NCI-H1694 (cell line): ENCODE data around the gene PTPRO.

ENCODE experiments used
- DNase-seq: peaks from one replicate; lab custom pipeline; 2025; lab: John Stamatoyannopoulos, UW

PTPRO gene

DNA sequence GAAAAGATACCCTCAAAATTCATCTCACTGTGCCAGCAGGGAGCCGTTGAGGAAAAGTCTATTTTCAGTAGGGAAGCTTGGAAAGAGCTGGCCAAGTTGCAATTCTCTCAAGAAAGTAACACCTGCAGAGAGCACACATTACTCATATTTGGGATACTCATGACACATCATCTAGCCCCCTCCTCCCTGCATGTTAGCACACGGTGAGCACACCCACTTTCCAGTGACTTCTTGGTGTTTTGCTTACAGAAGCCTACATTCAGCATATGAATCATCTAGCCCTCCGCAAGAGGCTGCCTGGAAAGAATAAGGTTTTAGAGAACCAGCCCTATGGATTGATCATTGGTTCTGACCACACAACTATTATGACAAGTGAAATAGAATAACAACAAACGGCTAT is 124.5 kb downstream of the PTPRO start:
- no peak for DNase-seq

GRCh38 chr12:15453613-15454012 is 131.3 kb downstream of the PTPRO start:
- no peak for DNase-seq

DNA sequence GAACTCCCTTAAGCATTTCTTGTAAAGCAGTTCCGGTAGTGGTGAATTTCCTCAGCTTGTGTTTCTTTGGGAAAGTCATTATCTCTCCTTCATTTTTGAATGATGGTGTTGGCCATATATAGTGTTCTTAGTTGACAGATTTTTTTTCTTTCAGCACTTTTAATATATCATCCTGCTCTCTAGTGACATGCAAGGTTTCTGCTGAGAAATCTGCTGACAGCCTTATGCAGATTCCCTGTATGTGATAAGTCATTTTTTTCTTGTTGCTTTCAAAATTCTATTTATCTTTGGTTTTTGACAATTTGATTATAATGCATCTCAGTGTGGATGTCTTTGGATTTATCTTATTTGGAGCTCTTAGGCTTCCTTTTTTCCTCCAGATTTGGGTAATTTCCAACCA is 135.7 kb downstream of the PTPRO start:
- DNase-seq: no peak

- DNase-seq: no peak
Observed at GRCh38 chr12:15468911-15469310, 146.6 kb downstream of the PTPRO start.

GRCh38 chr12:15469356-15469755 is 147.0 kb downstream of the PTPRO start:
- no peak for DNase-seq

DNA sequence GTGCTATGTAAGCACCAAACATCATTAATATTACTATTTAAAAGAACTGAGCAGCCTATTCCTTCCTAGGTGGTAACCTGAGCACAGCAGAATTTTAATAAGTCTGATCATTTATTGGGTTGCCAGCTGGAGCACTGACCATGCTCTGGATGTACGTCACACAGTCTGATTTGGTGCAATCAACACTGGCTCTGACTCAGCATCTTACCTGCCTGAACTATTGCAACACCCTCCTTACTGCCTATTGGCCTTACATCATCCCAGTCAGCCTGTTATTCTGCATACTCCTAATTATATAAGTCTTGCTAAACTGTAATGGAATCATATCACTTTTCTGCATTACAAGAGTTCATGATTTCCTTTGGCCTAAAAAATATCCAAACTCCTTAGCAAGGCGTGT is 149.7 kb downstream of the PTPRO start:
- DNase-seq: no peak

- no peak for DNase-seq
Observed at GRCh38 chr12:15474766-15475165, 152.5 kb downstream of the PTPRO start.

GRCh38 chr12:15477761-15478160 is 155.5 kb downstream of the PTPRO start:
- DNase-seq: no peak

- DNase-seq: no peak
Observed at GRCh38 chr12:15481846-15482245, 159.5 kb downstream of the PTPRO start.

DNA sequence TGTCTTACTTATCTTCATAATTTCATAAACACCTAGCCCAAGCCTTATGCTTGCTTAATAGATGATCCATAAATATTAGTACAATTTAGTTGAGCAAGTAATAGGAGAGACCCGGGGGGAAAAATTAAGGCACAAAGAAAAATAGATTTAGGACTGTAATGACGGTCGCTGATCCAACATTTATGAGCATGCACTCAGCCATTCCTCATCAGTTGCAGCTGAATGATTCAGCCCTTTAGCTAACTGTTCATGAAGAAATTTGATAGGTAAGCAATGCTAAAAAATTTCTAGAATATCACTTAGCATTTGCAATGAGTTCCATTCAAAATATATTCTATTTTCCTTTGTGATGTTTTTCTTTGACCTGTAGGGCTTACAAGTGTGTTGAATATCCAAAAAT is 163.2 kb downstream of the PTPRO start:
- DNase-seq: no peak

GRCh38 chr12:15486859-15487258 is 164.6 kb downstream of the PTPRO start:
- no peak for DNase-seq

- DNase-seq: no peak
Observed at GRCh38 chr12:15488481-15488880, 166.2 kb downstream of the PTPRO start.

DNA sequence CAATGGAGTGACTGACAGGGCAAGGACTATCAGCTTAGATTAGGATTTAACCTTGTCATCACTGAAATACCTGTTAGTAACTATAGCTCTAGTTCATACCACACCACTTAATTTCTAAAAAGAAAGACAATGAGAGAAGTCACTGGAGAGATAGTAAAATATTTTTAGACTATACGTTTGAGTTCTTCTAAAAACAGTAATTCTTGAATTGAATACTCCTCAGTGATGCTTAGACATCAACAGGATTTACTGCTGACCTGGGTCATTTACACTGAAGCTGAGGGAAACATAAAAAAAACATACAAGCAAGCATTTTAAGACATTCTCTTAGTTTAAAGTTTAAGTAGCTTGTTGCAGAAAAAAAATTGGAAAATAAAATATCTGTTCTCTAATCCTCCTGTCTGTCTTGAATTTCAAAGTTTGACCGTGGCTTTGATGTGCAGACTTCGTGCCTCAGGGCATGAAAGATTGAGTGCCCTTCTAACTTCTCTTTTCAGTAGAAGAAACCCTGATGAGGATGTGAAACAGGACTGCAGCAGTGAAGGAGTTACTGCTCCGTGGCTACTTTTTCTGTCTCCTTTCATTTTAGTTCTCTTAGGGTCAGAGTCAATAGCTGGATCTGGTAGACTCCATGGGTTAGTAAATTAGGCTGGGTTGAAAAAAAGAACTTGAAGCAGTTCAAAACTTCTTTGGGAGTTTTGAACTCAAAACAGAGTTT is 172.2 kb downstream of the PTPRO start:
- no peak for DNase-seq

- no peak for DNase-seq
Observed at GRCh38 chr12:15495746-15496145, 173.4 kb downstream of the PTPRO start.

- no peak for DNase-seq
Observed at GRCh38 chr12:15496738-15497137, 174.4 kb downstream of the PTPRO start.

GRCh38 chr12:15497671-15498292 is 175.5 kb downstream of the PTPRO start:
- no peak for DNase-seq

DNA sequence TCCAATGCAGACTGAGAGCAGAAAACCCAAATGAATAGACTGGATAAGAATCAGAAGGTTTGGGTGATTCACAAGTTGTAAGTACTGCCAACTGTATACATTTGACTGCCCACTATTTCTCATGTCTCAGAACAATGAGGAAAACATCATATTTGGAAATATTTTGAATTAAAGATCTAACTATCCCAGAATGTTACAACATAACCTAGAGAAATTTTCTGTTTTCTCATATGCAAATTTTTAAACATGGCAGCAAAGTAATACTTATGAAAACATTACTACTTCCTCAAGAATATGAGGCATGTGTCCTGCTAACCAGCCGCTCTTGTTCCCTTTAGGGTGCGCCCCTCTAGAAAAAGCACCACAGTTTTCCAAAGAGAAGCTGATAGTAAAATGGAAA is 179.9 kb downstream of the PTPRO start:
- DNase-seq: no peak

DNA sequence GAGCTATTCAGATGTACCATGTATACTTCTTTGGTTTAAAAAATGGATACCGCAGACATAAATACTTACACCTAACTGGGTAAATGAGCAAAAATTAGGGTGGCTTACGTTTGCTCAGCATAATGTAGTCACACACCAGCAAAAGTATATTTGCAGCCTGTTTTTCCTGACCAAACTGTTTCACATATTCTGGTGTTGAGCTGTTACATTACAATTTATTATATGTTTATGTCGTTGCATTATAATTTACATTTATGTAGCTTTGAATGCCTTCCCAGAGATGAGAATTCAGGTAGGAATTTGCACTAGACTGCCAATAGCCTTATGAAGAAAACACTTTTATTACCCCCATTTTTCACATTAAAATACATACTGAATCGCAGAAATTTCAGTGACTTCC is 183.3 kb downstream of the PTPRO start:
- no peak for DNase-seq

DNA sequence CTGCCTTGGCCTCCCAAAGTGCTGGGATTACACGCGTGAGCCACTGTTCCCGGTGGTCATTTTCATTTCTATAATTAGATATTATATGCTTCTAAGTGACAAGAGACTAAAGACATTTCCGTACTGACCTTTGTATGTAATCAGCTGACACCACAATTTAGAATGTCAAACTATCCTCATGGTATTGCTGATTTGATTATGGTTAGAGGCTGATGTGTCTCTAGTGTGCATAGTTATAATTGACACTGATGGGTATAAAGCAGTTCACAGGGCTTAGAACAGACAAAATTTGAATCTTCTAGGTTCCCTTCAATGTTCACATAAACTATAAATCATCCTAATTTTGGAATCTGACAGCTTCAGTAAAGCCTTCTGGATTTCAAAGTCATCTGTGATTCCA is 192.7 kb downstream of the PTPRO start:
- no peak for DNase-seq

GRCh38 chr12:15520083-15520482 is 197.8 kb downstream of the PTPRO start:
- DNase-seq: no peak

DNA sequence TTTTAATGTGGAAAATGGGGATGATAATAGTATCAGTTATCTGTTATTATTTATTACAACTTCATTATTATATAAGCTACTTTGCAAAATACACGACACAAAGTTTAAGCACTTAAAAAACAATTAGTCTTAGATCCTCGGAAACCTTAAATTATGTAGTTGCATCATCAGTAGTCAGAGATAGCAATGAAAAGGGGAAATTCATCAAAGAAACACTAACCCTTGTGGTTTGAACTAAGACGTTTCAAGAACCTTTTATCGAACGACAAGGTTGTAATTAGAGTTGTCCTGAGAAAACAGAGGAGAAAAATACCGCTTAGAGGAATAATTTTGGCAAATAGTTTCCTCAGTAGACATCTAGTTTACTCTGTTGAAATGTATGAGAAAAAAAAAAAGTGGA is 198.5 kb downstream of the PTPRO start:
- DNase-seq: no peak

- peak; percentile 89 for DNase-seq
Observed at GRCh38 chr12:15522574-15523187, 200.4 kb downstream of the PTPRO start.

DNA sequence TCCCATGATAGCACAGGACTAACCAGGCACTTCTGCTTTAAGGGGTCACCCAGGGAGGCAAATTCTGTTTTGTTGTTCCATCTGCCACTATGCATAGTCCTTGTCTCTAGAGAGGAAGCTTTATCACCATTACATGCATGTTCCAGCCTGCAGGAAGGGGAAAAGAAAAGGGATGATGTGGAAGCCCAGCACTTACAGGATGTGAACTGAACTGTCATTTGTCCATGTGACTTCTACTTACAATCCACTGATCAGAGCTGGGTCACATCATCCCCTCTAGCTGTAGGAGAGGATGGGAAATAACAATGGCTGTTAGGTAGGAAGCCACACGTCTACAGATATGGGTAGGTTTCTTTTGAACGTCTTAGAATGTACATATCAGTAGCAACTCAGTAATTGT is 203.1 kb downstream of the PTPRO start:
- no peak for DNase-seq

DNA sequence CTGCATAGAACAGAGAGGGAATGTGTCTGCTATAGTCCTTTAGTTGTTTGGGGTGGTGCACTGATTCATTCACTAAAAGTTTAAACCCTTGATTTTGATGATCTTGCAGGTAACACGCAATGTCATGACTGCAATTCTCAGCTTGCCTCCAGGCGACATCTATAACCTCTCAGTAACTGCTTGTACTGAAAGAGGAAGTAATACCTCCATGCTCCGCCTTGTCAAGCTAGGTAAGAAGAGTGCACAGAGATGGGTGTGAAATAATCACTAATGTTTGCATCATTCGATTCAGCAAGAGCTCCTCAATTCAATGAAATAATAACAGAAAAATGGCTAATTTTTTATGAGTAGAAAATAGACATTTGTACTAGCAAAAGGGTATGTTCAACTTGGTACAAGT is 203.7 kb downstream of the PTPRO start:
- DNase-seq: no peak
